Pancreas (tissue), 10 donors: ENCODE measurements around the gene TTLL13. TPM values are rescaled to one million over a fixed set of nuclear protein-coding genes. Genes with fewer than 3 reads are reported as not detected.

Experiments
- ATAC-seq, 4 donors: fragments of 200-7000 bp; cut with Tn5 transposase; one replicate each; pipeline versions ENCODE4 v1.8.0 to v1.9.1; 2020; ENCODE audit warnings: mild to moderate bottlenecking in 4 of 4, moderate library complexity in 4 of 4
- DNase-seq, 6 donors: peaks; one replicate each; pipeline ENCODE4 v3.0.0-alpha.2; 2020
- FAIRE-seq: peaks from 2 replicates; lab custom pipeline; 2012; peaks lifted over from hg19 to GRCh38; lab: Jason Lieb, UNC
- H3K27ac ChIP-seq, 4 donors: fragments of 200-600 bp; sonication (generic); 1 replicate in 3 of 4; 2 replicates in 1 of 4; pipeline versions ENCODE4 v1.5.0 to v1.8.0; 2020
- H3K27me3 ChIP-seq, 4 donors: fragments of 200-600 bp; one replicate each; pipeline ENCODE4 v1.8.0; 2021
- H3K36me3 ChIP-seq, 3 donors: fragments of 200-600 bp; sonication (generic) in 1 of 3; one replicate each; pipeline versions ENCODE4 v1.5.0 to v1.8.0; 2020 to 2021
- H3K4me1 ChIP-seq, 3 donors: fragments of 200-600 bp; one replicate each; pipeline ENCODE4 v1.8.0; 2021
- H3K4me3 ChIP-seq, 4 donors: fragments of 200-600 bp; sonication (generic) in 2 of 4; one replicate each; pipeline versions ENCODE4 v1.5.0 to v1.8.0; 2020 to 2021
- H3K9me3 ChIP-seq, 4 donors: fragments of 200-600 bp; one replicate each; pipeline ENCODE4 v1.8.0; 2021
- WGBS, 2 donors: extraction: QIAGEN DNeasy Blood & Tissue Kit; methylation state at CpG; one replicate each; pipeline ENCODE4 v1.1.7; 2013; 5-methylcytosine and 5-hydroxymethylcytosine counted together
- intact Hi-C, 3 donors: fragments of 100-400 bp; cut with DNase I; formaldehyde crosslinking; loops; one replicate each; pipeline versions ENCODE4 v1.11.1 to v1.14.2; 2022
- polyA plus RNA-seq, 2 donors: library from polyadenylated mRNA; stranded (reverse); fragments of 200-250 nt; gene quantifications; one replicate each; pipeline ENCODE4 v1.2.3, GENCODE V29; 2013
- total RNA-seq, 6 donors: library from RNA; stranded (reverse); fragmentation: NEBNext Ultra II Directional in 4 of 6; extraction: Animal tissue kit (Norgen Biotek cat#: 25700) in 4 of 6; gene quantifications; one replicate each; pipeline versions ENCODE4 v1.2.1 to v1.2.4, GENCODE V29; 2021 to 2023
- TF ChIP-seq, protein P1 (sequence below), 4 donors: fragments of 200-600 bp; sonication (generic) in 3 of 4; IDR thresholded peaks; one replicate each; pipeline versions ENCODE4 v1.5.0 to v1.8.0; 2021; ENCODE audit warnings: antibody characterized with exemption in 4 of 4
- donor health status: healthy with polysubstance abuse.
- donor health status: DM: no; HTN: no; CAD: no; lungs with moderate emphysema.
- donor health status: DM: no; HTN: no; CAD: no.
- donor health status: control.
- donor health status: control.
- donor health status: Bipolar disorder and iron deficiency.
- donor health status: DM: yes; HTN: yes; CAD: no.
- donor health status: DM: no; HTN: no; CAD: no.
- donor health status: DM: no; HTN: no; CAD: no.
- donor health status: DM: yes; HTN: yes; CAD: no.

TTLL13 gene
- total and polyA plus RNA-seq, 8 donors: 0.19 to 2.4 (median 0.43) TPM; not detected in 2

DNA sequence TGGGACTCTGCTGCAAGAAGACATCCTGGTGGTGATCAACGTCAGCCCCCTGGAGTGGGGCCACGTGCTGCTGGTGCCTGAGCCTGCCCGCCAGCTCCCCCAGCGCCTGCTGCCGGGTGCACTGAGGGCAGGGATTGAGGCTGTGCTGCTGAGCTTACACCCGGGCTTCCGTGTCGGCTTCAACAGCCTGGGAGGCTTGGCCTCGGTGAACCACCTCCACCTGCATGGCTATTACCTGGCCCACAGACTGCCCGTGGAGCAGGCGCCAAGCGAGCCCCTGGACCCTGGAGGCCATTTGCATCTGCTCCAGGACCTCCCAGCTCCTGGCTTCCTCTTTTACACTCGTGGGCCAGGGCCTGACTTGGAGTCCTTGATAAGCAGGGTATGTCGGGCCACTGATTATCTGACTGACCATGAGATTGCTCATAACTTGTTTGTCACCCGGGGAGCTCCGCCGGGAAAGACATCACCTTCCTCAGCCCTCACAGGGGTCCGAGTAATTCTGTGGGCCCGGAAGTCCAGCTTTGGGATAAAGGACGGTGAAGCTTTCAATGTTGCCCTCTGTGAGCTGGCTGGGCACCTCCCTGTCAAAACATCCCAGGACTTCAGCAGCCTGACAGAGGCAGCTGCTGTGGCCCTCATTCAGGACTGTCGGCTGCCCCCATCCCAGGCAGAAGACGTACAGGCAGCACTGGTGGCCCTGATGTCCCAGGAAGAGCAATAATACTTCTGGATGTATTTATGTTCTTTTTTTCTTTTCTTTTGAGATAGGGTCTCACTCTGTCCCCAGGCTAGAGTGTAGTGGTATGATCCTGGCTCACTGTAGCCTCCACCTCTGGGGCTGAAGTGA lies 7.8 kb upstream of the TTLL13 start:
- Histone ChIP-seq H3K27me3 (no peaks in the 10 kb centered on the region), H3K27ac (no peak overlapping the region), H3K9me3 (no peaks in the 10 kb centered on the region), H3K36me3 (peaks cover 0 to 4% (median 0%) of the 10 kb centered on the region in 3 donors), H3K4me1 (no peaks in the 10 kb centered on the region), H3K4me3 (no peak overlapping the region)
- no peak for FAIRE-seq
- 81% methylated on average over 22 of the region's 22 CpGs for WGBS, 2 donors
- TF ChIP-seq, protein P1, sequence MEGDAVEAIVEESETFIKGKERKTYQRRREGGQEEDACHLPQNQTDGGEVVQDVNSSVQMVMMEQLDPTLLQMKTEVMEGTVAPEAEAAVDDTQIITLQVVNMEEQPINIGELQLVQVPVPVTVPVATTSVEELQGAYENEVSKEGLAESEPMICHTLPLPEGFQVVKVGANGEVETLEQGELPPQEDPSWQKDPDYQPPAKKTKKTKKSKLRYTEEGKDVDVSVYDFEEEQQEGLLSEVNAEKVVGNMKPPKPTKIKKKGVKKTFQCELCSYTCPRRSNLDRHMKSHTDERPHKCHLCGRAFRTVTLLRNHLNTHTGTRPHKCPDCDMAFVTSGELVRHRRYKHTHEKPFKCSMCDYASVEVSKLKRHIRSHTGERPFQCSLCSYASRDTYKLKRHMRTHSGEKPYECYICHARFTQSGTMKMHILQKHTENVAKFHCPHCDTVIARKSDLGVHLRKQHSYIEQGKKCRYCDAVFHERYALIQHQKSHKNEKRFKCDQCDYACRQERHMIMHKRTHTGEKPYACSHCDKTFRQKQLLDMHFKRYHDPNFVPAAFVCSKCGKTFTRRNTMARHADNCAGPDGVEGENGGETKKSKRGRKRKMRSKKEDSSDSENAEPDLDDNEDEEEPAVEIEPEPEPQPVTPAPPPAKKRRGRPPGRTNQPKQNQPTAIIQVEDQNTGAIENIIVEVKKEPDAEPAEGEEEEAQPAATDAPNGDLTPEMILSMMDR (IDR thresholded peaks at IDR 0.05): no peak
- intact Hi-C loops: no loop called here
- DNase-seq: peak in 1 of 6 donors; percentile 64
- ATAC-seq: peak in 1 of 4 donors; percentile 15

DNA sequence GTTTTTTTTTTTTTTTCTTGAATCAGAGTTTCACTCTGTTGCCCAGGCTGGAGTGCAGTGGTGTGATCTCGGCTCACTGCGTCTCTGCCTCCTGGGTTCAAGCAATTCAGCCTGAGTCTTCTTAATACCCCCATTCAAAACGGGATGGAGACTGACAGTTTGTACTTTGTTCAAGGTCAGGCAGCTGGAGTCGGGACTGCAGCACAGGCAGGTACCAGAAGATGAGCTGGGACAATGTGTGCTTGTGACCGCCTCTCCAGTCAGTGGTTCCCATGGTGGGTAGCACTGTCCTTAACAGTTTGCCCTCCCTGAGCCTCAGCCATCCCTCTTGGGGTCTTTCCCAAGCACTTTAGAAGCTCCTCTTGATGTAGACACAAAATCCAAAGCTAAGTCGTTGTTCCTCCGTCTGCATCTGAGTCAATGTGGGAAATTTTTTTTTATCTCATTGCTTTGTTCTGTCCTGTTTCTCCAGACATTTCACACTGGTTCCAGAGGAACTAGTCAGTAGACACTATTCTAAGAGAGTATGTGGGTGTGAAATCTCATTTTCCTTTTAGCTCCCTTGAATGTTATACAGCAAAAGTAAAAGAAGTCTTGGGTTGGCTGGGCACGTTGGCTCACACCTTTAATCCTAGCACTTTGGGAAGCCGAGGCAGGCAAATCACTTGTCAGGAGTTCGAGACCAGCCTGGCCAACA lies 5.3 kb upstream of the TTLL13 start:
- ATAC-seq (no peak), FAIRE-seq (no peak), DNase-seq (no peak)
- no peak overlapping the region for H3K27ac ChIP-seq
- no peak overlapping the region for H3K4me3 ChIP-seq
- H3K36me3 ChIP-seq: no peaks in the 10 kb centered on the region
- WGBS, 2 donors: 70 to 72% methylated on average over 10 of the region's 10 CpGs
- intact Hi-C loops: no loop called here
- H3K4me1 ChIP-seq: no peaks in the 10 kb centered on the region
- H3K27me3 ChIP-seq: no peaks in the 10 kb centered on the region
- TF ChIP-seq, protein P1 (IDR thresholded peaks at IDR 0.05): no peak
- no peaks in the 10 kb centered on the region for H3K9me3 ChIP-seq

DNA sequence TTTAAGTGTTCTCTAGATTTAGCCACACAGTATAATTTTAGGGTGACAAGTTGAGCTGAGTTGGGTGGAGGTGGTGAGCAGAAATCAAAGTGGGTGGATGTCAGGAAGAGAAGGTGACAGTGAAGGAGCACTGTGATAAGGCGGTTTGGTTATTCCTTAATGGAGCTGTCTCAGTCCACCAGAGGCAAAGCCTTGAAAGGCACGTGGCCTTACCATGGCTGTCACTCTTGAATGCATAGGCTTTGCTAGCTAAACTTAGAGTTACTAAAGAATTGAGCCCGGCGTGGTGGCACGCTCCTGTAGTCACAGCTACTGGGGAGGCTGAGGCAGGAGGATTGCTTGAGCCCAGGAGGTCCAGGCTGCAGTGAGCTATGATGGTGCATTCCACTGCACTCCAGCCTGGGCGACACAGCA lies 560 bp upstream of the TTLL13 start:
- intact Hi-C loops: no loop called here
- TF ChIP-seq, protein P1 (IDR thresholded peaks at IDR 0.05): no peak
- Histone ChIP-seq H3K36me3 (no peaks in the 10 kb centered on the region), H3K27ac (no peak overlapping the region), H3K27me3 (no peaks in the 10 kb centered on the region), H3K9me3 (no peaks in the 10 kb centered on the region), H3K4me3 (peak overlapping the region in 2 of 4 donors; percentile 51 to 56), H3K4me1 (no peaks in the 10 kb centered on the region)
- ATAC-seq (peak; percentile 4 to 14 (median 6)), DNase-seq (no peak), FAIRE-seq (no peak)
- 66 to 71% methylated on average over 6 of the region's 6 CpGs for WGBS, 2 donors

DNA sequence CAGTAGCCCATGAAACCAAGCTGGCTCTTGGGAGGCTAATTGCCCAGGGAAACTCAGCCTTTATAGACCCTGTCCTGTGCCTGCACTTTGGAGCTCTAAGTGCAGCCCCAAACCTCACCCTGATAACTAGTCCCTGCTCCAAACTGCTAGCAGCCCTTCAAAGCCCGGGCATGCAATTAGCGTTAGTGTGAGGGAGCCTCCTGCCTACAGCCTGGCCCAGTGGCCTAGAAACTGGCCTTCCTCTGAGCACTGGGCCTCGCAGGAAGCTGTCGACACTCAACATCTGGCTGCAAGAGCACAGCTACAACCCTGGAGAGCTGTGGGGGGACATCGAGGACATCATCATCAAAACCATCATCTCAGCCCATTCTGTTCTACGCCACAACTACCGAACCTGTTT lies 8.4 kb downstream of the TTLL13 start:
- 81 to 94% methylated on average over 7 of the region's 7 CpGs for WGBS, 2 donors
- ATAC-seq (no peak), DNase-seq (no peak), FAIRE-seq (no peak)
- H3K27me3 ChIP-seq: no peaks in the 10 kb centered on the region
- H3K4me3 ChIP-seq: no peak overlapping the region
- no peaks in the 10 kb centered on the region for H3K9me3 ChIP-seq
- no peak overlapping the region for H3K27ac ChIP-seq
- intact Hi-C loops: no loop called here
- no peaks in the 10 kb centered on the region for H3K36me3 ChIP-seq
- H3K4me1 ChIP-seq: no peaks in the 10 kb centered on the region
- TF ChIP-seq, protein P1 (IDR thresholded peaks at IDR 0.05): no peak
